Endothelial cell of umbilical vein (primary cell): Measurements from ENCODE around the gene RGR. TPM values are rescaled to one million over a fixed set of nuclear protein-coding genes. Genes with fewer than 3 reads are reported as not detected.

ENCODE experiments used
- BruUV-seq: library from RNA; stranded (reverse); fragments of 400-500 nt; replicated peaks from 2 replicates; lab custom pipeline; 2021; lab: Mats Ljungman, UMichigan
- CTCF ChIA-PET: fragments of 300-600, 350-600 bp; sonication (Branson Sonifier 250); formaldehyde crosslinking; loops from one replicate; lab custom pipeline; 2021; ENCODE audit warnings: antibody characterized with exemption, inconsistent platforms; lab: Charles Lee
- POLR2A ChIA-PET: fragments of 300-600, 350-600 bp; sonication (Branson Sonifier 250); formaldehyde crosslinking; loops from one replicate; lab custom pipeline; 2021; ENCODE audit warnings: antibody characterized with exemption, inconsistent platforms; lab: Charles Lee
- DNase-seq: peaks from one replicate; pipeline ENCODE4 v3.0.0-alpha.2; 2011; ENCODE audit warnings: low read depth, low spot score
- FAIRE-seq: peaks from 2 replicates; lab custom pipeline; 2011; peaks lifted over from hg19 to GRCh38; lab: Jason Lieb, UNC
- H2AFZ ChIP-seq: 2 replicates; pipeline ENCODE4 v1.6.0; 2012; ENCODE audit warnings: low read depth, low read length, control low read depth, inconsistent platforms
- H3K27ac ChIP-seq: 2 replicates; pipeline ENCODE4 v1.5.1; 2011; ENCODE audit warnings: low read depth, mild to moderate bottlenecking, control low read depth, low read length, moderate library complexity; ENCODE audit not compliant: insufficient read depth
- H3K27me3 ChIP-seq, 2 experiments: 2 replicates each; pipeline versions ENCODE4 v1.6.0 to v1.6.1; 2011; ENCODE audit warnings: low read length in 2 of 2, mixed read lengths in 1 of 2; ENCODE audit not compliant: control insufficient read depth in 2 of 2, insufficient read depth in 2 of 2
- H3K36me3 ChIP-seq, 2 experiments: 2 replicates in 1 of 2; 3 replicates in 1 of 2; pipeline ENCODE4 v1.5.1; 2011; ENCODE audit warnings: low read length in 2 of 2, mild to moderate bottlenecking in 1 of 2, moderate library complexity in 1 of 2; ENCODE audit not compliant: control insufficient read depth in 2 of 2, insufficient read depth in 2 of 2; ENCODE audit errors: extremely low read depth in 1 of 2
- H3K4me1 ChIP-seq: 3 replicates; pipeline ENCODE4 v1.5.1; 2011; ENCODE audit warnings: mild to moderate bottlenecking, low read length; ENCODE audit not compliant: control insufficient read depth, insufficient read depth; ENCODE audit errors: extremely low read depth
- H3K4me2 ChIP-seq: 2 replicates; pipeline ENCODE4 v1.6.1; 2011; ENCODE audit warnings: low read length, control low read depth, mixed read lengths; ENCODE audit not compliant: insufficient read depth
- H3K4me3 ChIP-seq, 3 experiments: fragments of 200-600 bp in 1 of 3; sonication (generic), shearing (Covaris generic) in 1 of 3; replicated peaks in 1 of 3; 2 replicates each; pipeline ENCODE4 v1.5.1; 2011 to 2016; ENCODE audit warnings: control low read depth in 3 of 3, low read length in 3 of 3, mild to moderate bottlenecking in 2 of 3, inconsistent platforms in 1 of 3, low read depth in 1 of 3, moderate library complexity in 1 of 3; ENCODE audit not compliant: insufficient read depth in 1 of 3
- H3K79me2 ChIP-seq: 2 replicates; pipeline ENCODE4 v1.6.0; 2012; ENCODE audit warnings: low read length, inconsistent platforms; ENCODE audit not compliant: control insufficient read depth, insufficient read depth
- H3K9ac ChIP-seq: replicated peaks from 2 replicates; pipeline ENCODE3; 2011; ENCODE audit warnings: low read length, control low read depth; ENCODE audit not compliant: insufficient read depth; ENCODE audit errors: extremely low read depth
- H3K9me1 ChIP-seq: replicated peaks from 3 replicates; pipeline ENCODE4 v1.6.0; 2011; ENCODE audit warnings: mild to moderate bottlenecking, low read length; ENCODE audit not compliant: control insufficient read depth, insufficient read depth; ENCODE audit errors: extremely low read depth
- H3K9me3 ChIP-seq: replicated peaks from 2 replicates; pipeline ENCODE4 v1.5.1; 2012; ENCODE audit warnings: low read length, inconsistent platforms; ENCODE audit not compliant: control insufficient read depth, insufficient read depth
- H4K20me1 ChIP-seq: replicated peaks from 2 replicates; pipeline ENCODE3; 2011; ENCODE audit warnings: mild to moderate bottlenecking, low read length; ENCODE audit not compliant: control insufficient read depth, insufficient read depth; ENCODE audit errors: extremely low read depth
- GATA2 ChIP-seq: IDR thresholded peaks from 2 replicates; pipeline ENCODE4 v1.7.0; 2011; ENCODE audit warnings: low read depth, mild to moderate bottlenecking, moderate library complexity, mixed read lengths, low read length; ENCODE audit not compliant: insufficient read length, insufficient read depth
- POLR2A ChIP-seq: IDR thresholded peaks from 2 replicates; pipeline ENCODE4 v1.6.1; 2012; ENCODE audit warnings: low read depth, mild to moderate bottlenecking, control low read depth, low read length
- POLR2AphosphoS5 ChIP-seq: IDR thresholded peaks from 2 replicates; pipeline ENCODE4 v1.6.1; 2012; ENCODE audit warnings: low read depth, mild to moderate bottlenecking, control low read depth, low read length, moderate library complexity; ENCODE audit not compliant: insufficient read depth
- dilution Hi-C: fragments of 300-500 bp; cut with MboI; formaldehyde crosslinking; loops from one replicate; pipeline ENCODE4 v1.15.0; 2019; ENCODE audit warnings: low sequenced_read_pairs; ENCODE audit not compliant: extremely low pct_ligation_motif_present
- intact Hi-C: fragments of 100-400 bp; cut with micrococcal nuclease; formaldehyde crosslinking; loops from one replicate; pipeline ENCODE4 v1.10.0; 2022
- polyA plus RNA-seq, 4 experiments: library from polyadenylated mRNA; depleted of rRNA in 3 of 4; stranded (reverse) in 3 of 4; unstranded in 1 of 4; fragments of >200 nt; gene quantifications; 2 replicates each; pipeline versions ENCODE4 v1.2.1 to v1.2.3, GENCODE V29; 2011 to 2012; ENCODE audit warnings: missing spikeins in 1 of 4
- total RNA-seq: library from RNA; stranded (reverse); gene quantifications from 2 replicates; pipeline ENCODE4 v1.2.3, GENCODE V29; 2021
- TF ChIP-seq, protein P1 (sequence below): IDR thresholded peaks from 2 replicates; pipeline ENCODE4 v1.6.1; 2011; ENCODE audit not compliant: insufficient read depth, insufficient read length
- TF ChIP-seq, protein P2 (sequence below), 2 donors: IDR thresholded peaks; 1 replicate in 1 of 2; 2 replicates in 1 of 2; pipeline ENCODE4 v1.5.1; 2011; ENCODE audit warnings: low read length in 2 of 2, mild to moderate bottlenecking in 2 of 2, moderate library complexity in 2 of 2, control low read depth in 1 of 2, inconsistent platforms in 1 of 2, low read depth in 1 of 2; ENCODE audit not compliant: insufficient read depth in 1 of 2; ENCODE audit errors: extremely low read depth in 1 of 2

Gene RGR
- total and polyA plus RNA-seq, 2 donors (not counting 3 experiments of a cell fraction or from before 2014, with no cell fraction given) = not detected

DNA sequence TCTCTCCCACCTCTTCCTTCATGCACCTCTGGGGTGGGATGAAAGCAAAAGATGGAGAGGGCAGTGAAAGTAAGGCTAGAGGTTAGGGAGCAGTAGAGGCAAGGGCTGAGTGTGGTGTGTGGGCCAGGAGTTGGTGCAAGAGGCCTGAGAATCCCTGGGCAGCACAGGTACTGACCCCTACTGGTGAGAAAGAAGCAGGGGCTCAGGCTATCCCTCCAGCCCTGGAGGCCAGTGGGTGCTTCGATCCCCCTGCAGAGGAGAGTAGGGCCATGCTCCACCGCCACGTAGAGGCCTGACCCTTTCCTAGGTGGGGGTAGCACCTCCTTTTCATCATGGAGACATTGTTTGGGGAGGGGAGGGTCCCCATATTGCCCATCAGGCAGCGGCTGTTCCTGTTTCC, 40.7 kb upstream of the RGR start:
- intact Hi-C loops = loop anchor here (2.0 kb wide), 2 partner anchors 57 to 77 kb away; no protein-coding TSS in a partner anchor
- no peak for DNase-seq
- CTCF ChIA-PET = no interaction called here

More for the DNA sequence above, 40.7 kb upstream of the RGR start:
- TF ChIP-seq GATA2 = no peak
- TF ChIP-seq, protein P1, sequence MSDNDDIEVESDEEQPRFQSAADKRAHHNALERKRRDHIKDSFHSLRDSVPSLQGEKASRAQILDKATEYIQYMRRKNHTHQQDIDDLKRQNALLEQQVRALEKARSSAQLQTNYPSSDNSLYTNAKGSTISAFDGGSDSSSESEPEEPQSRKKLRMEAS = no peak
- TF ChIP-seq, protein P2, sequence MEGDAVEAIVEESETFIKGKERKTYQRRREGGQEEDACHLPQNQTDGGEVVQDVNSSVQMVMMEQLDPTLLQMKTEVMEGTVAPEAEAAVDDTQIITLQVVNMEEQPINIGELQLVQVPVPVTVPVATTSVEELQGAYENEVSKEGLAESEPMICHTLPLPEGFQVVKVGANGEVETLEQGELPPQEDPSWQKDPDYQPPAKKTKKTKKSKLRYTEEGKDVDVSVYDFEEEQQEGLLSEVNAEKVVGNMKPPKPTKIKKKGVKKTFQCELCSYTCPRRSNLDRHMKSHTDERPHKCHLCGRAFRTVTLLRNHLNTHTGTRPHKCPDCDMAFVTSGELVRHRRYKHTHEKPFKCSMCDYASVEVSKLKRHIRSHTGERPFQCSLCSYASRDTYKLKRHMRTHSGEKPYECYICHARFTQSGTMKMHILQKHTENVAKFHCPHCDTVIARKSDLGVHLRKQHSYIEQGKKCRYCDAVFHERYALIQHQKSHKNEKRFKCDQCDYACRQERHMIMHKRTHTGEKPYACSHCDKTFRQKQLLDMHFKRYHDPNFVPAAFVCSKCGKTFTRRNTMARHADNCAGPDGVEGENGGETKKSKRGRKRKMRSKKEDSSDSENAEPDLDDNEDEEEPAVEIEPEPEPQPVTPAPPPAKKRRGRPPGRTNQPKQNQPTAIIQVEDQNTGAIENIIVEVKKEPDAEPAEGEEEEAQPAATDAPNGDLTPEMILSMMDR (IDR thresholded peaks at IDR 0.05; ENCODE audit: extremely low read depth in 1 of 2, insufficient read depth in 1 of 2, low read depth in 1 of 2, low read length in 2 of 2) = peak; percentile 28 to 44
- TF ChIP-seq POLR2A = no peak
- no peak for TF ChIP-seq POLR2AphosphoS5
- Histone ChIP-seq H3K9me1 (no peaks in the 10 kb centered on the region), H2AFZ (no peak overlapping the region), H3K4me3 (no peak overlapping the region), H3K27me3 (no peaks in the 10 kb centered on the region), H3K79me2 (no peaks in the 10 kb centered on the region), H3K4me2 (no peak overlapping the region), H4K20me1 (no peaks in the 10 kb centered on the region), H3K36me3 (no peaks in the 10 kb centered on the region), H3K27ac (no peak overlapping the region), H3K9ac (no peak overlapping the region), H3K4me1 (no peaks in the 10 kb centered on the region), H3K9me3 (no peaks in the 10 kb centered on the region)
- POLR2A ChIA-PET = no interaction called here
- no peak for FAIRE-seq
- dilution Hi-C loops = no loop called here
- no TSS peak for BruUV-seq
